HG03039 (cell line): ENCODE results near the gene NPC1.
"Not testable (repeated sequence)": the region's sequence is repeated elsewhere in the genome, so short reads cannot be mapped to it uniquely, and the experiment has no call there.

Experiments used
- ATAC-seq: cut with Tn5 transposase; IDR thresholded peaks from one replicate; pipeline ENCODE4 v1.9.1; 2021; ENCODE audit warnings: mild to moderate bottlenecking, moderate library complexity; ENCODE audit not compliant: unreplicated experiment

The NPC1 gene

GRCh38 chr18:23494992-23495391, 91.3 kb downstream of the NPC1 start:
- ATAC-seq, result no peak

DNA sequence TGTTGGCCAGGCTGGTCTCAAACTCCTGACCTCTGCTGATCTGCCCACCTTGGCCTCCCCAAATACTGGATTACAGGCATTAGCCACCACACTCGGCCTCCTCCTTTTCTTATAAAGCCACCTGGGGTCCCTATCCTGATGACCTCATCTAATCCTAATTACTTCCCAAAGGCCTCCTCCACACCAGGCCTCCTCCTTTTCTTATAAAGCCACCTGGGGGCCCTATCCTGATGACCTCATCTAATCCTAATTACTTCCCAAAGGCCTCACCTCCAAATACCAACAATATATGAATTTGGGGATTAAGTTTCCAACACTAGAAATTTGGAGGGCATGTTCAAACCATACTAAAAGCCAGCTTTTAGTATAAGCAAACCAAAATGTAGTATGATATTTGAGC, 92.7 kb downstream of the NPC1 start:
- ATAC-seq, result no peak

DNA sequence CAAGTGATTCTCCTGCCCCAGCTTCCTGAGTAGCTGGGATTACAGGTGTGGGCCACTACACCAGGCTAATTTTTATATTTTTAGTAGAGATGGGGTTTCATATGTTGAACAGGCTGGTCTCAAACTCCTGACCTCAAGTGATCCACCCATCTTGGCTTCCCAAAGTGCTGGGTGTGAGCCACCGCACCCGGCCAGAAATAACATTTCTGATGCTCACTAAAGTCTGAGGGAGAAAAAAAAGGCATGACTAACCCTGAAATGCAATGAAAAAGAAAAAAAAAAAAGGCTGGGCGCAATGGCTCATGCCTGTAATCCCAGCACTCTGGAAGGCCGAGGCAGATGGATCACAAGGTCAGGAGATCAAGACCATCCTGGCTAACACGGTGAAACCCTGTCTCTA, 96.7 kb downstream of the NPC1 start:
- ATAC-seq, result not testable (repeated sequence)

DNA sequence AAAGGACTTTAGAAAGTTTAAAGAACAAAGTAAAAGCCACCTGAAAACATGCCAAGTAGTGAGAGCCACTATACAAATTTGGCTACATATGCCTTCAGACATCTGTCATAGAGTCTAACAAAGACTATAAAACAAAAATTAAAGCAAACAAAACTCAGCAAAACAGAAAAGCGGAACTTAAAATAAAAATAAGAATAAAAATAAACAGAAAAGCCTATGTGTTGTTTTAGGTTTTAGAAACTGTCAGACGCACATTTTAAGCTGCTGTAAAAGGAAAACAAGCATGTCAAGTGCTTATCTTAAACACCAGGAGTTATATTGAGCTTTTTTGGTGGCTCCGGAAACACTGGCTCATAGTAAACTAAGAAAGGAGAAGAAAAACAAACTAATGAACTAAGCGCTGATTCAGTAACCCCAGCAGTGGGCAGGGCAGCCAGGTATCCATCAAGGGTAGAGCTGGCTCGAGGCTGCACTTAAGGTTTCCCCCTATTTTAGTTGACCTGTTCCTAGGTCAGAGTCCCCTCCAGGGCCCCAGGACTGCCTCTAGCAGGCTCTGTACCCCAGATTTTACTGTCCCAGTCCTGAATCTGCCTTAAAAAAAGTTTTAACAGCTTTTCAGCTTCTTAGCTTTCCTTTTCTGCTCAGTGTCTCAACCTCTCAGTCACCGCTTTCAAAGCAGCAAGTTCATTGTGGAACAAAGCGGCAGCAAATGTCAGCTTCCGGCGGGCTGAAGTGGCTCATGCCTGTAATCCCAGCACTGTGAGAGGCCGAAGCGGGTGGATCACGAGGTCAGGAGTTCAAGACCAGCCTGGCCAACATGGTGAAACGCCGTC, 98.4 kb downstream of the NPC1 start:
- ATAC-seq, result peak; percentile 62

- no peak for ATAC-seq
These were observed 100.9 kb downstream of the NPC1 start for GRCh38 chr18:23485386-23485785.

- no peak for ATAC-seq
These were observed 101.6 kb downstream of the NPC1 start for GRCh38 chr18:23484561-23485182.
